ENCODE data around the gene CCL21. TPM values are rescaled to one million over a fixed set of nuclear protein-coding genes. Genes with fewer than 3 reads are reported as not detected.
A peak's percentile ranks its signal among the peaks of the same experiment; 100 is the strongest.

The CCL21 gene
- total and polyA plus RNA-seq, 2 of the 13 experiments (the other 11 are each of a cell fraction or from before 2014, with no cell fraction given) = not detected

DNA sequence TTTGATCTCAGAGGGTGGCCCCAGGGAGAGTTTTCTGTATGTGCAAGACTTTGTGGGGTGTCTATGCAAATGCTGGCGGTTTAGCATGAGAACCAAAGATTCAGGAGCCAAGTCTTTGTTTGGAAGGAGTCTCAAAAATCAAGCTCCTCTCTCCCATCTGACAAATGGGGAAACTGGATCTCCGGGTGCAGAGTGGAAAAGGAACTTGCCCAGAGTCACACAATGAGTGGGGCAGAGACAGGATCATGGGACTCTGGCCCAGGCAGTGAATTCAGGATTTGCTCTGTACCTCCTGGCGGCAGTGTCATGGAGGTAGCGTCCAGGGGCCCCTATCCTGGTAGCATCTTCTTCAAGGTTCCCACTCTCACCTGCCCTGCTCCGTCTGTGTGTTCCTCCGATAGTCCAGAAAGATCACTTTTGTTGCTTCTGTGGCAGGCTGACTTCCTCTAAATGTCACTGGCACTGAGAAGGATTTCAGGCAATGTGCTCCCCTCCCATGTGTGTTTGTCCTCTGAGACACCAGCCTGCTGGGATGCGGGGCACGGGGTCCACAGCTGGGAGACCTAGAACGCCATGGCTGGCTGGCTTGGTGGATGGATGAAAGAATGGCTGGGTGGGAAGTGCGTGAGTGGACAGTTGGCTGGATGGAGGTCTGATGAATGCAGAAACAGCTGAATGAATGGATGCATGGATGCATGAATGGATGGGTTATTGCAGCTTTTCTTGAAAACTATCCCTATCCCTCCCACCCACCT, 22.5 kb downstream of the CCL21 start:
- intact Hi-C loops (cut with micrococcal nuclease; ENCODE audit: unreplicated experiment) = loop anchor here (1.0 kb wide), 1 partner anchor 12 kb away; no protein-coding TSS in a partner anchor
- H3K4me3 ChIP-seq (replicated peaks in 1 of 3; ENCODE audit: insufficient read depth in 1 of 3, low read depth in 2 of 3, low read length in 3 of 3) = no peak overlapping the region
- H3K36me3 ChIP-seq (replicated peaks in 1 of 2; ENCODE audit: control insufficient read depth in 1 of 2, insufficient read depth in 2 of 2, low read length in 2 of 2) = no peaks in the 10 kb centered on the region
- ChIA-PET CTCF (ENCODE audit: low intra/inter-chr PET ratio, low total read pairs) (no interaction called here), POLR2A (no interaction called here)
- 83% methylated on average over 8 of the region's 10 CpGs for WGBS (ENCODE audit: low lambda C conversion rate)
- no peak overlapping the region for H3K9ac ChIP-seq (ENCODE audit: insufficient read depth, low read depth, low read length)
- TF ChIP-seq MAZ (IDR thresholded peaks at IDR 0.05; ENCODE audit: borderline replicate concordance, low read depth, low read length) (no peak), MAZ (CRISPR knock-in tag; IDR thresholded peaks at IDR 0.05; ENCODE audit: low read depth) (0 out of 2 replicates have a peak, but pooled peaks have one; percentile 8), ZBTB49 (CRISPR knock-in tag; IDR thresholded peaks at IDR 0.05; ENCODE audit: borderline replicate concordance) (no peak)
- no peaks in the 10 kb centered on the region for H3K27me3 ChIP-seq (ENCODE audit: control insufficient read depth in 1 of 2, insufficient read depth in 2 of 2, low read length in 2 of 2)
- no peak for ATAC-seq
- H3K9me3 ChIP-seq (ENCODE audit: low read length) = no peaks in the 10 kb centered on the region
- BruUV-seq (replicated peaks) = no TSS peak
- no peak for FAIRE-seq
- H4K20me1 ChIP-seq (ENCODE audit: insufficient read depth, low read length) = no peaks in the 10 kb centered on the region
- H3K27ac ChIP-seq (ENCODE audit: extremely low read length, insufficient read depth, low read length) = no peak overlapping the region
- H3K79me2 ChIP-seq (ENCODE audit: insufficient read depth, low read length) = no peaks in the 10 kb centered on the region
- DNase-seq (ENCODE audit: low spot score) = no peak
- in situ Hi-C loops (cut with HindIII; ENCODE audit: extremely low pct_ligation_motif_present, low pct_unique_long_range_greater_than_20kb) = no loop called here
- H2AFZ ChIP-seq (ENCODE audit: low read length) = no peak overlapping the region
- no peak overlapping the region for H3K4me2 ChIP-seq (ENCODE audit: low read depth, low read length)
- H3K4me1 ChIP-seq (ENCODE audit: insufficient read depth, low read length) = peaks cover 56% of the 10 kb centered on the region

GRCh38 chr9:34686732-34687131, 23.2 kb downstream of the CCL21 start:
- BruUV-seq (replicated peaks) = no TSS peak

More at GRCh38 chr9:34686732-34687131, 23.2 kb downstream of the CCL21 start:
- ATAC-seq (no peak), DNase-seq (ENCODE audit: low spot score) (no peak), FAIRE-seq (no peak)
- H3K27me3 ChIP-seq (ENCODE audit: control insufficient read depth in 1 of 2, insufficient read depth in 2 of 2, low read length in 2 of 2) = no peaks in the 10 kb centered on the region
- no peak overlapping the region for H3K4me3 ChIP-seq (replicated peaks in 1 of 3; ENCODE audit: insufficient read depth in 1 of 3, low read depth in 2 of 3, low read length in 3 of 3)
- ChIA-PET POLR2A (no interaction called here), CTCF (ENCODE audit: low intra/inter-chr PET ratio, low total read pairs) (no interaction called here)
- TF ChIP-seq, protein P1, sequence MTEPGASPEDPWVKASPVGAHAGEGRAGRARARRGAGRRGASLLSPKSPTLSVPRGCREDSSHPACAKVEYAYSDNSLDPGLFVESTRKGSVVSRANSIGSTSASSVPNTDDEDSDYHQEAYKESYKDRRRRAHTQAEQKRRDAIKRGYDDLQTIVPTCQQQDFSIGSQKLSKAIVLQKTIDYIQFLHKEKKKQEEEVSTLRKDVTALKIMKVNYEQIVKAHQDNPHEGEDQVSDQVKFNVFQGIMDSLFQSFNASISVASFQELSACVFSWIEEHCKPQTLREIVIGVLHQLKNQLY (CRISPR knock-in tag; IDR thresholded peaks at IDR 0.05) = no peak
- no peak for TF ChIP-seq HNF4A (CRISPR knock-in tag; IDR thresholded peaks at IDR 0.05)
- no peak for TF ChIP-seq ZNF547 (CRISPR knock-in tag; IDR thresholded peaks at IDR 0.05)
- H3K4me1 ChIP-seq (ENCODE audit: insufficient read depth, low read length) = peaks cover 56% of the 10 kb centered on the region
- H3K36me3 ChIP-seq (replicated peaks in 1 of 2; ENCODE audit: control insufficient read depth in 1 of 2, insufficient read depth in 2 of 2, low read length in 2 of 2) = no peaks in the 10 kb centered on the region
- WGBS (ENCODE audit: low lambda C conversion rate) = 93% methylated on average over 1 of the region's 1 CpG
- H3K79me2 ChIP-seq (ENCODE audit: insufficient read depth, low read length) = no peaks in the 10 kb centered on the region
- intact Hi-C loops (cut with micrococcal nuclease; ENCODE audit: unreplicated experiment) = no loop called here
- H3K9ac ChIP-seq (ENCODE audit: insufficient read depth, low read depth, low read length) = no peak overlapping the region
- in situ Hi-C loops (cut with HindIII; ENCODE audit: extremely low pct_ligation_motif_present, low pct_unique_long_range_greater_than_20kb) = no loop called here
- H2AFZ ChIP-seq (ENCODE audit: low read length) = no peak overlapping the region
- H3K9me3 ChIP-seq (ENCODE audit: low read length) = no peaks in the 10 kb centered on the region
- no peaks in the 10 kb centered on the region for H4K20me1 ChIP-seq (ENCODE audit: insufficient read depth, low read length)
- no peak overlapping the region for H3K27ac ChIP-seq (ENCODE audit: extremely low read length, insufficient read depth, low read length)
- H3K4me2 ChIP-seq (ENCODE audit: low read depth, low read length) = no peak overlapping the region
